PFSK-1 (cell line): ENCODE data around the gene SETD2.

Source experiments
- FOXP2 ChIP-seq: optimal IDR thresholded peaks from 2 replicates; pipeline ENCODE3; 2011; ENCODE audit warnings: borderline replicate concordance, control low read depth, inconsistent platforms; ENCODE audit not compliant: insufficient read depth; ENCODE audit errors: extremely low read length, extremely low read depth
- POLR2AphosphoS5 ChIP-seq: IDR thresholded peaks from 2 replicates; pipeline ENCODE4 v1.6.1; 2012; ENCODE audit warnings: low read depth, mild to moderate bottlenecking, control low read depth, low read length, moderate library complexity
- SIN3A ChIP-seq: IDR thresholded peaks from 2 replicates; pipeline ENCODE4 v1.6.1; 2012; ENCODE audit warnings: mild to moderate bottlenecking, low read length, moderate library complexity, borderline replicate concordance; ENCODE audit not compliant: insufficient read depth
- TAF1 ChIP-seq: IDR thresholded peaks from 2 replicates; pipeline ENCODE4 v1.6.1; 2012; ENCODE audit warnings: low read length, control low read depth, borderline replicate concordance; ENCODE audit not compliant: insufficient read depth
- TF ChIP-seq, protein P1 (sequence below), 2 experiments: IDR thresholded peaks; 2 replicates each; pipeline versions ENCODE4 v1.6.1 to v1.8.0; 2011 to 2012; ENCODE audit warnings: low read depth in 2 of 2, low read length in 2 of 2, control low read depth in 1 of 2, inconsistent platforms in 1 of 2, mild to moderate bottlenecking in 1 of 2, moderate library complexity in 1 of 2; ENCODE audit not compliant: insufficient read depth in 1 of 2

- TF ChIP-seq POLR2AphosphoS5, result no peak
- no peak for TF ChIP-seq TAF1
- TF ChIP-seq, protein P1, sequence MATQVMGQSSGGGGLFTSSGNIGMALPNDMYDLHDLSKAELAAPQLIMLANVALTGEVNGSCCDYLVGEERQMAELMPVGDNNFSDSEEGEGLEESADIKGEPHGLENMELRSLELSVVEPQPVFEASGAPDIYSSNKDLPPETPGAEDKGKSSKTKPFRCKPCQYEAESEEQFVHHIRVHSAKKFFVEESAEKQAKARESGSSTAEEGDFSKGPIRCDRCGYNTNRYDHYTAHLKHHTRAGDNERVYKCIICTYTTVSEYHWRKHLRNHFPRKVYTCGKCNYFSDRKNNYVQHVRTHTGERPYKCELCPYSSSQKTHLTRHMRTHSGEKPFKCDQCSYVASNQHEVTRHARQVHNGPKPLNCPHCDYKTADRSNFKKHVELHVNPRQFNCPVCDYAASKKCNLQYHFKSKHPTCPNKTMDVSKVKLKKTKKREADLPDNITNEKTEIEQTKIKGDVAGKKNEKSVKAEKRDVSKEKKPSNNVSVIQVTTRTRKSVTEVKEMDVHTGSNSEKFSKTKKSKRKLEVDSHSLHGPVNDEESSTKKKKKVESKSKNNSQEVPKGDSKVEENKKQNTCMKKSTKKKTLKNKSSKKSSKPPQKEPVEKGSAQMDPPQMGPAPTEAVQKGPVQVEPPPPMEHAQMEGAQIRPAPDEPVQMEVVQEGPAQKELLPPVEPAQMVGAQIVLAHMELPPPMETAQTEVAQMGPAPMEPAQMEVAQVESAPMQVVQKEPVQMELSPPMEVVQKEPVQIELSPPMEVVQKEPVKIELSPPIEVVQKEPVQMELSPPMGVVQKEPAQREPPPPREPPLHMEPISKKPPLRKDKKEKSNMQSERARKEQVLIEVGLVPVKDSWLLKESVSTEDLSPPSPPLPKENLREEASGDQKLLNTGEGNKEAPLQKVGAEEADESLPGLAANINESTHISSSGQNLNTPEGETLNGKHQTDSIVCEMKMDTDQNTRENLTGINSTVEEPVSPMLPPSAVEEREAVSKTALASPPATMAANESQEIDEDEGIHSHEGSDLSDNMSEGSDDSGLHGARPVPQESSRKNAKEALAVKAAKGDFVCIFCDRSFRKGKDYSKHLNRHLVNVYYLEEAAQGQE (IDR thresholded peaks at IDR 0.05; ENCODE audit: insufficient read depth in 1 of 2, low read depth in 2 of 2, low read length in 2 of 2), result no peak
- TF ChIP-seq SIN3A, result no peak
- no peak for TF ChIP-seq FOXP2
Measured at GRCh38 chr3:47204875-47205274, 41.0 kb upstream of the SETD2 start.
